ENCODE results near the gene CCR1.

DNA sequence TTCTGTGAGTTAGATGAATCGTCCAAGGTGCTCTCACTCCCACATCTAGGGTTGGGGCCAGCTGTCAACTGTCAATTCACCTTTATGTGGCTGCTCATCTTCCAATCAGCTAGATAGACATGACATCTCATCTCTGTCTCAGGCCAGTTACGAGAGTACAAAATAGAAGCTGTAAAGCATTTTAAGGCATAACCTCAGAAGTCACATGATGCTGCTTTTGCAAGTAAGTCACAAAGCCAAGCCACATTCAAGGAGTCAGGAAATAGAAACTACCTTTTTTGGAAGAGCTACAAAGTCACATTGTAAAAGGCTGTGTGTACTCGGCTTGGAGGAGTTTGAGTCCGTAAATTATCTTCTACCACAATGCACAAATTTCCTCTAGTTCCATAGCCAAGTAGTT lies 5.1 kb upstream of the CCR1 start:
- TF ChIP-seq CTCF (IDR thresholded peaks at IDR 0.05 in 2 of 3, conservative IDR thresholded peaks at IDR 0.05 in 1 of 3; ENCODE audit: borderline replicate concordance in 1 of 3, insufficient read depth in 1 of 3, low read depth in 2 of 3, low read length in 2 of 3) = no peak
- no peak for TF ChIP-seq POLR2A (IDR thresholded peaks at IDR 0.05; ENCODE audit: borderline replicate concordance, extremely low read depth, insufficient read depth, insufficient read length)
- TF ChIP-seq CEBPB (IDR thresholded peaks at IDR 0.05; ENCODE audit: low read depth) = no peak
- no peak for TF ChIP-seq SIN3A (IDR thresholded peaks at IDR 0.05; ENCODE audit: low read depth)
- no peak for TF ChIP-seq SP1 (IDR thresholded peaks at IDR 0.05; ENCODE audit: low read depth)
- TF ChIP-seq YY1 (IDR thresholded peaks at IDR 0.05; ENCODE audit: extremely low read depth, insufficient replicate concordance, low read depth, low read length) = no peak
- TF ChIP-seq, protein P1, sequence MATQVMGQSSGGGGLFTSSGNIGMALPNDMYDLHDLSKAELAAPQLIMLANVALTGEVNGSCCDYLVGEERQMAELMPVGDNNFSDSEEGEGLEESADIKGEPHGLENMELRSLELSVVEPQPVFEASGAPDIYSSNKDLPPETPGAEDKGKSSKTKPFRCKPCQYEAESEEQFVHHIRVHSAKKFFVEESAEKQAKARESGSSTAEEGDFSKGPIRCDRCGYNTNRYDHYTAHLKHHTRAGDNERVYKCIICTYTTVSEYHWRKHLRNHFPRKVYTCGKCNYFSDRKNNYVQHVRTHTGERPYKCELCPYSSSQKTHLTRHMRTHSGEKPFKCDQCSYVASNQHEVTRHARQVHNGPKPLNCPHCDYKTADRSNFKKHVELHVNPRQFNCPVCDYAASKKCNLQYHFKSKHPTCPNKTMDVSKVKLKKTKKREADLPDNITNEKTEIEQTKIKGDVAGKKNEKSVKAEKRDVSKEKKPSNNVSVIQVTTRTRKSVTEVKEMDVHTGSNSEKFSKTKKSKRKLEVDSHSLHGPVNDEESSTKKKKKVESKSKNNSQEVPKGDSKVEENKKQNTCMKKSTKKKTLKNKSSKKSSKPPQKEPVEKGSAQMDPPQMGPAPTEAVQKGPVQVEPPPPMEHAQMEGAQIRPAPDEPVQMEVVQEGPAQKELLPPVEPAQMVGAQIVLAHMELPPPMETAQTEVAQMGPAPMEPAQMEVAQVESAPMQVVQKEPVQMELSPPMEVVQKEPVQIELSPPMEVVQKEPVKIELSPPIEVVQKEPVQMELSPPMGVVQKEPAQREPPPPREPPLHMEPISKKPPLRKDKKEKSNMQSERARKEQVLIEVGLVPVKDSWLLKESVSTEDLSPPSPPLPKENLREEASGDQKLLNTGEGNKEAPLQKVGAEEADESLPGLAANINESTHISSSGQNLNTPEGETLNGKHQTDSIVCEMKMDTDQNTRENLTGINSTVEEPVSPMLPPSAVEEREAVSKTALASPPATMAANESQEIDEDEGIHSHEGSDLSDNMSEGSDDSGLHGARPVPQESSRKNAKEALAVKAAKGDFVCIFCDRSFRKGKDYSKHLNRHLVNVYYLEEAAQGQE (IDR thresholded peaks at IDR 0.05; ENCODE audit: low read depth) = no peak
- TF ChIP-seq, protein P2, sequence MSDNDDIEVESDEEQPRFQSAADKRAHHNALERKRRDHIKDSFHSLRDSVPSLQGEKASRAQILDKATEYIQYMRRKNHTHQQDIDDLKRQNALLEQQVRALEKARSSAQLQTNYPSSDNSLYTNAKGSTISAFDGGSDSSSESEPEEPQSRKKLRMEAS (IDR thresholded peaks at IDR 0.05) = no peak
- TF ChIP-seq POLR2AphosphoS5 (IDR thresholded peaks at IDR 0.05; ENCODE audit: low read depth, low read length) = no peak
- no peak for TF ChIP-seq ZNF274 (IDR thresholded peaks at IDR 0.05; ENCODE audit: low read depth, low read length)
- no peak for TF ChIP-seq ELF1 (IDR thresholded peaks at IDR 0.05; ENCODE audit: borderline replicate concordance, low read depth)
- no peak for TF ChIP-seq TCF7L2 (IDR thresholded peaks at IDR 0.05; ENCODE audit: borderline replicate concordance, extremely low read depth, insufficient read depth, insufficient read length)

Data from HCT116 (cell line).